ENCODE data around the gene RAB19.
A peak's percentile ranks its signal among the peaks of the same experiment; 100 is the strongest.

The RAB19 gene

DNA sequence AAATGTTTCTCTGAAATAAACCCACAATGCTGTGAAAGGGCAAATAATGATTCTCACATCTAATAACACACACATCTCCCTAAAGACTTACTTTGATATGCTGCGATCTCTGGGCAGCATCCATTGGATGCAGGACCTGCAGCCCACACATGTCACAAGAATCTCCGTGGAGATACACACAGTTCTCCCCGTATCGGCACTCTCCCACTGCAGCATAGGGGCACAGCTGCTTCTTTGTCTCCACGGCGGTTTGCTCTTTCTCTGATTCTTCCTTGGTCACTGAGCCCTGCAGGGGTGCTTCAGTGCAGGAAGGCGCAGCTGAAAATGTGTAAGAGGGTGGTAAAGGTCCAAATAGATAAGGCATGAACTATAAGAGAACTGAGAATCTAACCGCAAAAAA, 55.1 kb downstream of the RAB19 start:
- no peak overlapping the region for H2AFZ ChIP-seq (ENCODE audit: low read depth, low read length)
- H3K4me1 ChIP-seq (ENCODE audit: insufficient read depth, low read length) = no peaks in the 10 kb centered on the region
- no peak overlapping the region for H3K9ac ChIP-seq (ENCODE audit: low read depth, low read length)
- peaks cover 24% of the 10 kb centered on the region for H4K20me1 ChIP-seq (ENCODE audit: insufficient read depth, low read length)
- no peak overlapping the region for H3K27ac ChIP-seq (ENCODE audit: low read length)
- H3K4me2 ChIP-seq (ENCODE audit: insufficient read depth, low read length) = no peak overlapping the region
- DNase-seq = no peak
- no peaks in the 10 kb centered on the region for H3K9me3 ChIP-seq (ENCODE audit: insufficient read depth, low read length, severe bottlenecking)
- H3K27me3 ChIP-seq (ENCODE audit: insufficient read depth, low read length, poor library complexity) = no peaks in the 10 kb centered on the region
- H3K79me2 ChIP-seq (ENCODE audit: insufficient read depth, low read length) = peaks cover 17% of the 10 kb centered on the region
- H3K36me3 ChIP-seq (ENCODE audit: insufficient read depth, low read length) = peaks cover 88% of the 10 kb centered on the region
- no peak for ATAC-seq (ENCODE audit: insufficient read depth, low read depth)
- TF ChIP-seq, protein P1, sequence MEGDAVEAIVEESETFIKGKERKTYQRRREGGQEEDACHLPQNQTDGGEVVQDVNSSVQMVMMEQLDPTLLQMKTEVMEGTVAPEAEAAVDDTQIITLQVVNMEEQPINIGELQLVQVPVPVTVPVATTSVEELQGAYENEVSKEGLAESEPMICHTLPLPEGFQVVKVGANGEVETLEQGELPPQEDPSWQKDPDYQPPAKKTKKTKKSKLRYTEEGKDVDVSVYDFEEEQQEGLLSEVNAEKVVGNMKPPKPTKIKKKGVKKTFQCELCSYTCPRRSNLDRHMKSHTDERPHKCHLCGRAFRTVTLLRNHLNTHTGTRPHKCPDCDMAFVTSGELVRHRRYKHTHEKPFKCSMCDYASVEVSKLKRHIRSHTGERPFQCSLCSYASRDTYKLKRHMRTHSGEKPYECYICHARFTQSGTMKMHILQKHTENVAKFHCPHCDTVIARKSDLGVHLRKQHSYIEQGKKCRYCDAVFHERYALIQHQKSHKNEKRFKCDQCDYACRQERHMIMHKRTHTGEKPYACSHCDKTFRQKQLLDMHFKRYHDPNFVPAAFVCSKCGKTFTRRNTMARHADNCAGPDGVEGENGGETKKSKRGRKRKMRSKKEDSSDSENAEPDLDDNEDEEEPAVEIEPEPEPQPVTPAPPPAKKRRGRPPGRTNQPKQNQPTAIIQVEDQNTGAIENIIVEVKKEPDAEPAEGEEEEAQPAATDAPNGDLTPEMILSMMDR (IDR thresholded peaks at IDR 0.05; ENCODE audit: borderline replicate concordance, extremely low read depth, low read length, poor library complexity, severe bottlenecking) = no peak
- TF ChIP-seq EZH2 (IDR thresholded peaks at IDR 0.05; ENCODE audit: borderline replicate concordance, low read depth, low read length, severe bottlenecking) = no peak
- no peak overlapping the region for H3K4me3 ChIP-seq (ENCODE audit: low read depth in 1 of 2, low read length in 2 of 2)

DNA sequence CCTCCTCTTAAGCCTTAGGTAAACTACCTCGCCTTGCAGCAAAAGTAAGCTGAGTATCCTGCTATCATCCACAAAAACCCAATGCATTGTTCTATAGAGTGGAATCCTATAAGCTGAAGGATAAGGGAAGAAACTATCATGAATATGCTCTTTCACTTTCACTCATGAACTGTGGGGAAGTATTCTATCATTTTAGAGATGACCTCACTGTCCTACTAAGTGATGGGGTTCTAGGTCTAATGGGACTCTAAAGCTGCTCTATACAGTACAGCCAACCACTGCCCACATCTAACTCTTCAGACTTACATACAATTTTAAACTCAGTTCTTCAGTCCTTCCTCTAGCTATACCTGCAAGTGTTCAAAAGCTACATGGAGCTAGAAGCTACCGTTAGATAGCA, 59.3 kb downstream of the RAB19 start:
- Histone ChIP-seq H3K4me2 (ENCODE audit: insufficient read depth, low read length) (no peak overlapping the region), H3K36me3 (ENCODE audit: insufficient read depth, low read length) (peaks cover 79% of the 10 kb centered on the region), H3K4me1 (ENCODE audit: insufficient read depth, low read length) (no peaks in the 10 kb centered on the region), H3K27me3 (ENCODE audit: insufficient read depth, low read length, poor library complexity) (no peaks in the 10 kb centered on the region), H4K20me1 (ENCODE audit: insufficient read depth, low read length) (peaks cover 28% of the 10 kb centered on the region), H3K79me2 (ENCODE audit: insufficient read depth, low read length) (peaks cover 38% of the 10 kb centered on the region), H2AFZ (ENCODE audit: low read depth, low read length) (no peak overlapping the region), H3K9ac (ENCODE audit: low read depth, low read length) (no peak overlapping the region), H3K9me3 (ENCODE audit: insufficient read depth, low read length, severe bottlenecking) (no peaks in the 10 kb centered on the region), H3K4me3 (ENCODE audit: low read depth in 1 of 2, low read length in 2 of 2) (no peak overlapping the region), H3K27ac (ENCODE audit: low read length) (no peak overlapping the region)
- DNase-seq = no peak
- ATAC-seq (ENCODE audit: insufficient read depth, low read depth) = no peak
- TF ChIP-seq, protein P1 (IDR thresholded peaks at IDR 0.05; ENCODE audit: borderline replicate concordance, extremely low read depth, low read length, poor library complexity, severe bottlenecking) = no peak
- TF ChIP-seq EZH2 (IDR thresholded peaks at IDR 0.05; ENCODE audit: borderline replicate concordance, low read depth, low read length, severe bottlenecking) = no peak

DNA sequence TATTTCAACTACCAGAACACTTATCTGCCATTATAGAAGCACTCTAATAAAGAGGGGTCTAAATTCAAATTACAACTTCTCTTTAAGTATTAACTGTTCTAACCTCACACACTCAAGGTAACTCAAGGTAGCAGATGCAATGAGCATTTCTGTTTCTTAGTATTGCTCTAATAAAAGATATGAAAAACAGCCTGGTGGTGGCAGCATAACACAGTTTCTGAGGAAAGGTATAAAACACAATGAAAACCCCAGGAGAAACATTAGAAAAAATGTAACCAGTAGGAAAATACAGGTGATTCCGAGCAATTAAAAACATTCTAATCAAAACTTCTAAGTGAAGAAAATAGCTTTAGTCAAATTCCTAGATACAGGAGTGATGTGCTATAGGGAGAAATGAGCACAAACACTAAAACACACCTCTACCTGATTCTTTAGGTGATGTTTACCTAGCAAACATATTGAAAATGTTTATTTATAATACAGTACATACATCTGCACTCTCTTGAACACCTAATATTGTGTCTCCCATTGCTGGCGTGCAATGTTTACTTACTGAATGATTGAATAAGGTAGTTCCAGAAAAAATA, 72.0 kb downstream of the RAB19 start:
- no peaks in the 10 kb centered on the region for H3K27me3 ChIP-seq (ENCODE audit: insufficient read depth, low read length, poor library complexity)
- H3K9me3 ChIP-seq (ENCODE audit: insufficient read depth, low read length, severe bottlenecking) = no peaks in the 10 kb centered on the region
- DNase-seq = peak; percentile 49
- peaks cover 55% of the 10 kb centered on the region for H4K20me1 ChIP-seq (ENCODE audit: insufficient read depth, low read length)
- peak overlapping the region; percentile 26; the same call in 1 of the 2 replicates for H3K4me2 ChIP-seq (ENCODE audit: insufficient read depth, low read length)
- no peak overlapping the region for H3K27ac ChIP-seq (ENCODE audit: low read length)
- H3K9ac ChIP-seq (ENCODE audit: low read depth, low read length) = no peak overlapping the region
- peaks cover 34% of the 10 kb centered on the region for H3K4me1 ChIP-seq (ENCODE audit: insufficient read depth, low read length)
- peaks cover 12% of the 10 kb centered on the region for H3K36me3 ChIP-seq (ENCODE audit: insufficient read depth, low read length)
- H2AFZ ChIP-seq (ENCODE audit: low read depth, low read length) = no peak overlapping the region
- H3K79me2 ChIP-seq (ENCODE audit: insufficient read depth, low read length) = peaks cover 80% of the 10 kb centered on the region
- H3K4me3 ChIP-seq (ENCODE audit: low read depth in 1 of 2, low read length in 2 of 2) = no peak overlapping the region
- TF ChIP-seq, protein P1 (IDR thresholded peaks at IDR 0.05; ENCODE audit: borderline replicate concordance, extremely low read depth, low read length, poor library complexity, severe bottlenecking) = peak; percentile 75
- no peak for TF ChIP-seq EZH2 (IDR thresholded peaks at IDR 0.05; ENCODE audit: borderline replicate concordance, low read depth, low read length, severe bottlenecking)
- ATAC-seq (ENCODE audit: insufficient read depth, low read depth) = no peak
